Stomach (tissue), 9 donors: ENCODE data around the gene TMEM120A. TPM values are rescaled to one million over a fixed set of nuclear protein-coding genes. Genes with fewer than 3 reads are reported as not detected.

Experiments
- DNase-seq, 2 donors: peaks; one replicate each; pipeline versions ENCODE4 v3.0.0 to v3.0.0-alpha.2; 2013 to 2019
- H3K27ac ChIP-seq, 5 donors: fragments of 200-600 bp in 4 of 5; sonication (generic) in 4 of 5; one replicate each; pipeline ENCODE4 v1.5.1; 2013 to 2019; ENCODE audit warnings: mild to moderate bottlenecking in 1 of 5, moderate library complexity in 1 of 5
- H3K27me3 ChIP-seq, 3 donors: fragments of 200-600 bp; sonication (generic); one replicate each; pipeline ENCODE4 v1.5.1; 2017 to 2019; ENCODE audit warnings: mixed run types in 1 of 3
- H3K36me3 ChIP-seq, 4 donors: fragments of 200-600 bp; sonication (generic); 1 replicate in 3 of 4; 2 replicates in 1 of 4; pipeline ENCODE4 v1.5.1; 2016 to 2019
- H3K4me1 ChIP-seq, 4 donors: fragments of 200-600 bp; sonication (generic); one replicate each; pipeline ENCODE4 v1.5.1; 2016 to 2019
- H3K4me3 ChIP-seq, 4 donors: fragments of 200-600 bp; sonication (generic) in 3 of 4; one replicate each; pipeline ENCODE4 v1.5.1; 2016 to 2019; ENCODE audit warnings: mild to moderate bottlenecking in 1 of 4
- H3K9me3 ChIP-seq, 4 donors: fragments of 200-600 bp; sonication (generic); one replicate each; pipeline ENCODE4 v1.5.1; 2016 to 2019
- CTCF ChIP-seq, 7 experiments: fragments of 450-650 bp in 4 of 7; fragments of 200-600 bp in 3 of 7; sonication (generic) in 3 of 7; IDR thresholded peaks; one replicate each; pipeline ENCODE4 v1.5.1; 2016 to 2019; ENCODE audit warnings: antibody characterized with exemption in 7 of 7, control low read depth in 2 of 7, mild to moderate bottlenecking in 1 of 7
- EP300 ChIP-seq: sonication (generic); formaldehyde crosslinking; IDR thresholded peaks from one replicate; pipeline ENCODE4 v1.6.1; 2017; ENCODE audit warnings: antibody characterized with exemption
- POLR2A ChIP-seq, 4 donors: fragments of 450-650 bp; IDR thresholded peaks; one replicate each; pipeline ENCODE4 v1.6.1; 2016; ENCODE audit warnings: antibody characterized with exemption in 4 of 4, control low read depth in 2 of 4, mild to moderate bottlenecking in 1 of 4, moderate library complexity in 1 of 4
- POLR2AphosphoS5 ChIP-seq, 3 donors: sonication (generic); formaldehyde crosslinking; IDR thresholded peaks; one replicate each; pipeline ENCODE4 v1.6.1; 2016; ENCODE audit warnings: antibody characterized with exemption in 3 of 3
- WGBS, 5 donors: extraction: QIAGEN DNeasy Blood & Tissue Kit in 3 of 5; methylation state at CpG; one replicate each; pipeline versions ENCODE4 v1.1.5 to v1.1.7; 2013 to 2018; 5-methylcytosine and 5-hydroxymethylcytosine counted together
- intact Hi-C: fragments of 100-400 bp; cut with DNase I; formaldehyde crosslinking; loops from one replicate; pipeline ENCODE4 v1.15.1; 2023; ENCODE audit warnings: low total_unique reads
- polyA plus RNA-seq, 3 donors: library from polyadenylated mRNA; stranded (reverse); fragments of 200-250 nt; gene quantifications; one replicate each; pipeline ENCODE4 v1.2.3, GENCODE V29; 2013
- total RNA-seq, 5 donors: library from RNA; depleted of rRNA; stranded (reverse); fragments of >200 nt; gene quantifications; one replicate each; pipeline versions ENCODE4 v1.1.0 to v1.2.3, GENCODE V29; 2014 to 2016
- donor health status: healthy with polysubstance abuse.
- donor health status: Bipolar disorder and iron deficiency.
- donor health status: healthy.

TMEM120A gene
- total and polyA plus RNA-seq, 8 donors, result 4.1 to 78.6 (median 43.1) TPM

DNA sequence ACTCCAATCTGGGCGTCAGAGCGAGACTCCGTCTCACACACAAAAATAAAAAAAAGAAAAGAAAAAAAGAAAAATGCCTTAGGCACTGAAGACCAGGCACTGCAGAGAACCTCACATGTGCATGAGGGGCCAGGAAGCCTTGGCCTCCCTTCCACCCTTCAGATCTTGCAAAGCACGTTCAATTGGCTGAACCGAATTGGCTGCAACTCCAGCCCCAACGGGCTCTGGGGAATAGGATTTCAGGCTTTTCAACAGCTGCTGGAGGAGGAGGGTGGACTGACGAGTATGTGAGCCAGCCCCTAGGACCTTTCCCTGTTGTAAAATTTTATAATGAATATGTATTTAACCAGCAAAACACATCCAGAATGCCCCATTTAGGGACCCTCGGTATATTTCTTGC, 16.7 kb downstream of the TMEM120A start:
- no peak overlapping the region for H3K27ac ChIP-seq

DNA sequence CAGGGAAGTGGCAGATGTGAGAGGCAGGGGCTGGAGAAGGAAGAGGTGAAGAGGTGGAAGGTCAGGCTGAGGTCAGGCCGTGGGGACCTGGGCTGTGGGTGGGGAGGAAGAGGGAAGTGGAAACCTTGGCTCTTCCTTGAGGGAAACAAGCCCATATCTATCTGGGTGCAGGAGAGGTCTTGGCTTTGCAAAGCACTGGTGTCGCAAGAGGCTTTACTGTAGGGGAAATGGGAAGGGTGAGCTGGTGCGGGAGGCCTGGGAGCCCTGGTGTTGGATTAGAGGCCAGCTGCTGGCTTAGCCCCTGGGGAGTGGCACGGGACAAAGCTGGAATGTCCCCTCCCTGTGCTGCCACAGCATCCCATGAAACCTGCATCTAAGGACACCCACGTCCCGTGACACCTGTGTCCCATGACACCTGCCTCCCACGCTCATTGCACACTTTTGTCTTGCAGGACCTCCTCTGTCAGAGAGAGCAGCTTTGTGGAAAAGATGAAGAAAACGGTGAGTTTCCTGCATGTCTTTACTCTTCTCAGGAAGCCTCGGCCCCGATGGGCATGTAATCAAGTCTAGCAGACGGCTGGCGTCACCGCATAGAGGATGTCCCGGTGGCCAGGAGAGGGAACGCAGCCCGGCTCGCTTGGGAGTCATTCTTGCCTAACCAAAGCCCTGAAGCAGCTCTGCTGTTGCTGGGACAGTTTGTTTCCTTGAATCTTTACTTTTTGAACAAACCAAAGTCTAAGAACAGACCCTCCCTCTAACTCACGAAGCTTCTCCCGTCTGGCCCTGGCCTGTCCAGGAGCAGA, 22.2 kb downstream of the TMEM120A start:
- Histone ChIP-seq H3K9me3 (no peaks in the 10 kb centered on the region), H3K4me3 (no peak overlapping the region), H3K27me3 (no peaks in the 10 kb centered on the region), H3K36me3 (peaks cover 9 to 59% (median 39%) of the 10 kb centered on the region in 4 donors), H3K27ac (peak overlapping the region in 4 of 5 donors; percentile 45 to 67 (median 57)), H3K4me1 (peaks cover 26 to 46% (median 38%) of the 10 kb centered on the region in 4 donors)
- 65 to 78% (median 72%) methylated on average over 19 of the region's 19 CpGs for WGBS, 5 donors
- DNase-seq, result no peak
- TF ChIP-seq EP300, result no peak
- TF ChIP-seq CTCF (IDR thresholded peaks at IDR 0.05), result peak in 1 of 7 experiments; percentile 10
- intact Hi-C loops, result no loop called here

More for the DNA sequence above, 16.7 kb downstream of the TMEM120A start:
- peaks cover 33 to 70% (median 67%) of the 10 kb centered on the region in 4 donors for H3K36me3 ChIP-seq
- intact Hi-C loops, result no loop called here
- no peaks in the 10 kb centered on the region for H3K27me3 ChIP-seq
- peaks cover 7 to 23% (median 10%) of the 10 kb centered on the region in 4 donors for H3K4me1 ChIP-seq
- H3K9me3 ChIP-seq, result no peaks in the 10 kb centered on the region
- H3K4me3 ChIP-seq, result no peak overlapping the region
- 73 to 84% (median 79%) methylated on average over 8 of the region's 8 CpGs for WGBS, 5 donors
- DNase-seq, result peak in 1 of 2 donors; percentile 80
- TF ChIP-seq POLR2A (IDR thresholded peaks at IDR 0.05) (no peak), POLR2AphosphoS5 (IDR thresholded peaks at IDR 0.05) (no peak), EP300 (no peak)

DNA sequence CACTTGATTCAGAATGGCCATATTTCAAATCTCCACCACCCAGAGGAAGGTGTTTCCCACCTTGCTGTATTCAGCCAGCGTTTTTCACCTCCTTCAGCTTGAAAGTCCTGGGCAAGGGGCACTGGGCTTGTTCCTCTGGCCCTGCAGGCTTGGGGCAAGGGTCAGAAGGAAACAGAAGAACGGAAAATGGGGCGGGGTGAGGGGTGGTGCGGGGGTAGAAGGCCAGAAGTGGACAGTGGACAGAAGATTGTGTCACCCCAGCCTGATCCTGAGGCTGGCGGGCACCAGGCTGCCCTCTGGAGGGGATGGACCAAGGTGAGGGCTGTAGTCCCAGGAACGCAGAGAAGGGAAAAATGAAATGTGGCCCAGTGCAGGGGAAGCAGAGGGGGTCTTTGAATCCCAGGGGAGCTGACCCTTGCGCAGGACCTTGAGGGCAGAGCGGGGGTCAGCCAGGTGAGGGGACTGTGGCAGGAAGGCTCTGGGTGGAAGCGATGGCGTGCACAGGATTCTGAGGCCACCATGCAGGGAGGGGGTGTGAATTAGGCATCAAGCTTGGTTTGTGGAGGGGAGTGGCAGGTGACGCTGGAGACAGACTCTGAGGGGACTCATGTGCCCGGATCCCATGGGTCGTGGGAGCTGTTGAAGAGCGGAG, 23.0 kb downstream of the TMEM120A start:
- intact Hi-C loops, result no loop called here
- Histone ChIP-seq H3K27ac (peak overlapping the region in 4 of 5 donors; percentile 18 to 67 (median 56)), H3K4me1 (peaks cover 29 to 52% (median 44%) of the 10 kb centered on the region in 4 donors), H3K4me3 (no peak overlapping the region), H3K36me3 (peaks cover 9 to 58% (median 36%) of the 10 kb centered on the region in 4 donors), H3K27me3 (no peaks in the 10 kb centered on the region), H3K9me3 (no peaks in the 10 kb centered on the region)
- TF ChIP-seq POLR2A (IDR thresholded peaks at IDR 0.05) (no peak), EP300 (no peak), POLR2AphosphoS5 (IDR thresholded peaks at IDR 0.05) (no peak), CTCF (IDR thresholded peaks at IDR 0.05) (no peak)
- DNase-seq, result no peak
- 77 to 84% (median 82%) methylated on average over 14 of the region's 14 CpGs for WGBS, 5 donors

DNA sequence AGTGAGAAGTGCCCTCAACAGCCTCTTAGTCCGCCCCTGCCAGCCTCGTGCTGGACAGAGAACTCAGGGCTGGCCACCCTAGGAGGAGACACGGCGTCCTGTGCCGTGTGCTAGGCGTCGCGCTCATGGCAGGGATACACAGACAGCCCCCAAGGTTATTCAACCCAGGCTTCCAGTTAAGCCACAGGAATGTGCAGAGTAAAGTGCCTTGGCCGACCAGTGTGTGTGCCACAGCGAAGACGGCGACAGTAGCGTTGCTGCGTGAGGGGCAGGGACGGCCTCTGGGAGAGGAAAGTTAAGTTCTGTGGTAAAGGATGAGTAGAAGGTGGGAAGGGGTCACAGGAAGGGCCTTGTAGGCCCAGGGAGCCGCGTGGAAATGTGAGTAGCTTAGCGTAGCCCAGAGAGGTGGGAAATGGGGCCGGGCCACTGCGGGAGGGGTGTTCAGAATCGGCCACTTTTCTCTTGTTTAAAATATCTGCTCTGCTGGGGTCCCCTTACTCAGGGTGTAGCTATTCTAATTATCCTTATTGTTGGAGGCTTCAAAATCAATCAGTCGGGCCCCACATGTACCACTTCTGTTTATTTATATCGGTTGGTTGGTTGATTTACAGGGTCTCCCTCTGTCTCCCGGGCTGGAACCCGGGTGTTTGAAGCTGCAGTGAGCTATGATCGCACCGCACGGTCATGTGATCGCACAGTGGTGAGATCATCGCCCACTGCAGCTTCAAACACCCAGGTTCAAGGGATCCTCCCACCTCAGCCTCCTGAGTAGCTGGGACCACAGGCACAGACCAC, 24.5 kb downstream of the TMEM120A start:
- H3K9me3 ChIP-seq, result no peaks in the 10 kb centered on the region
- H3K4me1 ChIP-seq, result peaks cover 36 to 66% (median 58%) of the 10 kb centered on the region in 4 donors
- H3K27me3 ChIP-seq, result no peaks in the 10 kb centered on the region
- TF ChIP-seq EP300, result no peak
- TF ChIP-seq POLR2AphosphoS5 (IDR thresholded peaks at IDR 0.05), result no peak
- no peak for TF ChIP-seq CTCF (IDR thresholded peaks at IDR 0.05)
- no peak for TF ChIP-seq POLR2A (IDR thresholded peaks at IDR 0.05)
- peak overlapping the region in 4 of 5 donors; percentile 86 to 91 (median 87) for H3K27ac ChIP-seq
- intact Hi-C loops, result loop anchor here (10.0 kb wide), 1 partner anchor 65 kb away; no protein-coding TSS in a partner anchor
- peaks cover 9 to 61% (median 41%) of the 10 kb centered on the region in 4 donors for H3K36me3 ChIP-seq
- DNase-seq, result no peak
- H3K4me3 ChIP-seq, result no peak overlapping the region
- 86 to 91% (median 90%) methylated on average over 22 to 30 of the region's 30 CpGs for whole genome bisulfite sequencing, 5 donors
